ENCODE data around the gene NBEAL2. TPM values are rescaled to one million over a fixed set of nuclear protein-coding genes. Genes with fewer than 3 reads are reported as not detected.

Gene NBEAL2
- total and polyA plus RNA-seq, 10 of the 15 experiments (the other 5 are each of a cell fraction or from before 2014, with no cell fraction given) = 0.07 to 127 (median 29.4) TPM

DNA sequence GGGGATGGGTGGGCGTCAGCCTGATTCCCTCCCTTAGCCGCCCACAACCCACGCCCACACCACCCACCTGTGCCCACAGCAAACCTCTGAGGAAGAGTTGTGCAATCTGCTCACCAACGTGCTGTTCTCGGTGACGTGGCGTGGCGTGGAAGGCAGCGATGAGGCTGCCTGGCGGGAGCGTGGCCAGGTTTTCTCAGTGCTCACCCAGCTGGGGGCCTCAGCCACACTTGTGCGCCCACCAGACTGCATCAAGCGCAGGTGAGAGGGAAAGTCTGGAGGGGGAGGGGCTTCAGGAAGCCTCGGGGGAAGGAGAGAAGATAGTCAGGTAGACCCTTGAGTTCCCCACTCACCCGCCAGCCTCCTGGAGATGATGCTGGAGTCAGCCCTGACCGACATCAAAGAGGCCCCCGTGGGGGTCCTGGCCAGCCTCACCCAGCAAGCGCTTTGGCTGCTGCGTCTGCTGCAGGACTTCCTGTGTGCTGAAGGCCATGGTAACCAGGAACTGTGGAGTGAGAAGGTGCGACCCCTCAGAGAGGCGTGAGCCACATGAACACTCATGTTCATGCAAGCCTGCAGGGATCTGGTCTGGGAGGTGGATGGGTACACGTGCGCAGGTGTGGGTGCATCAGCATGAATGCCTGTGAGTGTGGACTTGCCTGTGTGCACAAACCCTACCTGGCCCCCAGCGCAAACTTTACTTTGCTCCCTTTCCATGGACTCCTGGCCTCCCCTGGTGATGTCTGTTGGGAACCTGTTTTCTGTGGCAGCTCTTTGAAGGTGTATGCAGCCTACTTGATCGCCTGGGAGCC is 21.7 kb downstream of the NBEAL2 start:
- ChIA-PET RAD21 (ENCODE audit: unreplicated experiment) (no interaction called here), CTCF (no interaction called here), SMC1A (ENCODE audit: uncharacterized antibody, unreplicated experiment) (no interaction called here), POLR2A (no interaction called here)
- Histone ChIP-seq H2AFZ (ENCODE audit: control insufficient read depth, low read depth, low read length) (no peak overlapping the region), H3K4me1 (ENCODE audit: control insufficient read depth, insufficient read depth, low read length) (no peaks in the 10 kb centered on the region), H3K27me3 (replicated peaks in 1 of 2; ENCODE audit: control insufficient read depth in 2 of 2, insufficient read depth in 2 of 2, low read length in 1 of 2) (no peaks in the 10 kb centered on the region), H3K9me3 (replicated peaks; ENCODE audit: control insufficient read depth, insufficient read depth, low read length) (no peaks in the 10 kb centered on the region), H3K36me3 (ENCODE audit: control insufficient read depth in 2 of 2, insufficient read depth in 2 of 2, low read length in 1 of 2) (peaks cover 22 to 51% of the 10 kb centered on the region in 2 experiments; a peak in 3 of 4 replicates), H3K4me3 (no peak overlapping the region), H3K9ac (ENCODE audit: control insufficient read depth, insufficient read depth, low read length) (no peak overlapping the region), H3K79me2 (ENCODE audit: control insufficient read depth, insufficient read depth, low read length) (no peaks in the 10 kb centered on the region), H3K4me2 (ENCODE audit: control insufficient read depth, insufficient read depth) (no peak overlapping the region), H3K27ac (ENCODE audit: control insufficient read depth, insufficient read depth) (no peak overlapping the region), H4K20me1 (ENCODE audit: control insufficient read depth, insufficient read depth) (no peaks in the 10 kb centered on the region)
- WGBS (ENCODE audit: insufficient coverage, insufficient replicate concordance, low lambda C conversion rate, missing lambda C conversion rate) = 92% methylated on average over 22 of the region's 25 CpGs
- no peak for FAIRE-seq
- intact Hi-C loops (cut with micrococcal nuclease; ENCODE audit: unreplicated experiment) = no loop called here
- in situ Hi-C loops (cut with MboI) = no loop called here
- BruUV-seq (replicated peaks) = no TSS peak
- no peak for ATAC-seq
- DNase-seq (ENCODE audit: low read depth, low spot score) = no peak
- no peak for TF ChIP-seq EP300 (IDR thresholded peaks at IDR 0.05; ENCODE audit: borderline replicate concordance in 1 of 2, control insufficient read depth in 1 of 2, low read depth in 2 of 2, low read length in 2 of 2)
- TF ChIP-seq GATAD2B (conservative IDR thresholded peaks at IDR 0.05; ENCODE audit: low read depth) = no peak
- no peak for TF ChIP-seq NFIC (IDR thresholded peaks at IDR 0.05; ENCODE audit: low read depth, low read length)
- TF ChIP-seq, protein P1, sequence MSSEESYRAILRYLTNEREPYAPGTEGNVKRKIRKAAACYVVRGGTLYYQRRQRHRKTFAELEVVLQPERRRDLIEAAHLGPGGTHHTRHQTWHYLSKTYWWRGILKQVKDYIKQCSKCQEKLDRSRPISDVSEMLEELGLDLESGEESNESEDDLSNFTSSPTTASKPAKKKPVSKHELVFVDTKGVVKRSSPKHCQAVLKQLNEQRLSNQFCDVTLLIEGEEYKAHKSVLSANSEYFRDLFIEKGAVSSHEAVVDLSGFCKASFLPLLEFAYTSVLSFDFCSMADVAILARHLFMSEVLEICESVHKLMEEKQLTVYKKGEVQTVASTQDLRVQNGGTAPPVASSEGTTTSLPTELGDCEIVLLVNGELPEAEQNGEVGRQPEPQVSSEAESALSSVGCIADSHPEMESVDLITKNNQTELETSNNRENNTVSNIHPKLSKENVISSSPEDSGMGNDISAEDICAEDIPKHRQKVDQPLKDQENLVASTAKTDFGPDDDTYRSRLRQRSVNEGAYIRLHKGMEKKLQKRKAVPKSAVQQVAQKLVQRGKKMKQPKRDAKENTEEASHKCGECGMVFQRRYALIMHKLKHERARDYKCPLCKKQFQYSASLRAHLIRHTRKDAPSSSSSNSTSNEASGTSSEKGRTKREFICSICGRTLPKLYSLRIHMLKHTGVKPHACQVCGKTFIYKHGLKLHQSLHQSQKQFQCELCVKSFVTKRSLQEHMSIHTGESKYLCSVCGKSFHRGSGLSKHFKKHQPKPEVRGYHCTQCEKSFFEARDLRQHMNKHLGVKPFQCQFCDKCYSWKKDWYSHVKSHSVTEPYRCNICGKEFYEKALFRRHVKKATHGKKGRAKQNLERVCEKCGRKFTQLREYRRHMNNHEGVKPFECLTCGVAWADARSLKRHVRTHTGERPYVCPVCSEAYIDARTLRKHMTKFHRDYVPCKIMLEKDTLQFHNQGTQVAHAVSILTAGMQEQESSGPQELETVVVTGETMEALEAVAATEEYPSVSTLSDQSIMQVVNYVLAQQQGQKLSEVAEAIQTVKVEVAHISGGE (CRISPR knock-in tag; IDR thresholded peaks at IDR 0.05) = no peak
- TF ChIP-seq, protein P2, sequence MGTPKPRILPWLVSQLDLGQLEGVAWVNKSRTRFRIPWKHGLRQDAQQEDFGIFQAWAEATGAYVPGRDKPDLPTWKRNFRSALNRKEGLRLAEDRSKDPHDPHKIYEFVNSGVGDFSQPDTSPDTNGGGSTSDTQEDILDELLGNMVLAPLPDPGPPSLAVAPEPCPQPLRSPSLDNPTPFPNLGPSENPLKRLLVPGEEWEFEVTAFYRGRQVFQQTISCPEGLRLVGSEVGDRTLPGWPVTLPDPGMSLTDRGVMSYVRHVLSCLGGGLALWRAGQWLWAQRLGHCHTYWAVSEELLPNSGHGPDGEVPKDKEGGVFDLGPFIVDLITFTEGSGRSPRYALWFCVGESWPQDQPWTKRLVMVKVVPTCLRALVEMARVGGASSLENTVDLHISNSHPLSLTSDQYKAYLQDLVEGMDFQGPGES (IDR thresholded peaks at IDR 0.05) = no peak
- no peak for TF ChIP-seq ZNF622 (IDR thresholded peaks at IDR 0.05)
- TF ChIP-seq, protein P3, sequence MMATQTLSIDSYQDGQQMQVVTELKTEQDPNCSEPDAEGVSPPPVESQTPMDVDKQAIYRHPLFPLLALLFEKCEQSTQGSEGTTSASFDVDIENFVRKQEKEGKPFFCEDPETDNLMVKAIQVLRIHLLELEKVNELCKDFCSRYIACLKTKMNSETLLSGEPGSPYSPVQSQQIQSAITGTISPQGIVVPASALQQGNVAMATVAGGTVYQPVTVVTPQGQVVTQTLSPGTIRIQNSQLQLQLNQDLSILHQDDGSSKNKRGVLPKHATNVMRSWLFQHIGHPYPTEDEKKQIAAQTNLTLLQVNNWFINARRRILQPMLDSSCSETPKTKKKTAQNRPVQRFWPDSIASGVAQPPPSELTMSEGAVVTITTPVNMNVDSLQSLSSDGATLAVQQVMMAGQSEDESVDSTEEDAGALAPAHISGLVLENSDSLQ (IDR thresholded peaks at IDR 0.05) = no peak
- no peak for TF ChIP-seq SREBF1 (IDR thresholded peaks at IDR 0.05; ENCODE audit: low read length)
- TF ChIP-seq, protein P4, sequence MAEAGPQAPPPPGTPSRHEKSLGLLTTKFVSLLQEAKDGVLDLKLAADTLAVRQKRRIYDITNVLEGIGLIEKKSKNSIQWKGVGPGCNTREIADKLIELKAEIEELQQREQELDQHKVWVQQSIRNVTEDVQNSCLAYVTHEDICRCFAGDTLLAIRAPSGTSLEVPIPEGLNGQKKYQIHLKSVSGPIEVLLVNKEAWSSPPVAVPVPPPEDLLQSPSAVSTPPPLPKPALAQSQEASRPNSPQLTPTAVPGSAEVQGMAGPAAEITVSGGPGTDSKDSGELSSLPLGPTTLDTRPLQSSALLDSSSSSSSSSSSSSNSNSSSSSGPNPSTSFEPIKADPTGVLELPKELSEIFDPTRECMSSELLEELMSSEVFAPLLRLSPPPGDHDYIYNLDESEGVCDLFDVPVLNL (IDR thresholded peaks at IDR 0.05; ENCODE audit: low read depth, low read length) = no peak
- TF ChIP-seq EED (IDR thresholded peaks at IDR 0.05; ENCODE audit: low read depth) = no peak
- TF ChIP-seq, protein P5, sequence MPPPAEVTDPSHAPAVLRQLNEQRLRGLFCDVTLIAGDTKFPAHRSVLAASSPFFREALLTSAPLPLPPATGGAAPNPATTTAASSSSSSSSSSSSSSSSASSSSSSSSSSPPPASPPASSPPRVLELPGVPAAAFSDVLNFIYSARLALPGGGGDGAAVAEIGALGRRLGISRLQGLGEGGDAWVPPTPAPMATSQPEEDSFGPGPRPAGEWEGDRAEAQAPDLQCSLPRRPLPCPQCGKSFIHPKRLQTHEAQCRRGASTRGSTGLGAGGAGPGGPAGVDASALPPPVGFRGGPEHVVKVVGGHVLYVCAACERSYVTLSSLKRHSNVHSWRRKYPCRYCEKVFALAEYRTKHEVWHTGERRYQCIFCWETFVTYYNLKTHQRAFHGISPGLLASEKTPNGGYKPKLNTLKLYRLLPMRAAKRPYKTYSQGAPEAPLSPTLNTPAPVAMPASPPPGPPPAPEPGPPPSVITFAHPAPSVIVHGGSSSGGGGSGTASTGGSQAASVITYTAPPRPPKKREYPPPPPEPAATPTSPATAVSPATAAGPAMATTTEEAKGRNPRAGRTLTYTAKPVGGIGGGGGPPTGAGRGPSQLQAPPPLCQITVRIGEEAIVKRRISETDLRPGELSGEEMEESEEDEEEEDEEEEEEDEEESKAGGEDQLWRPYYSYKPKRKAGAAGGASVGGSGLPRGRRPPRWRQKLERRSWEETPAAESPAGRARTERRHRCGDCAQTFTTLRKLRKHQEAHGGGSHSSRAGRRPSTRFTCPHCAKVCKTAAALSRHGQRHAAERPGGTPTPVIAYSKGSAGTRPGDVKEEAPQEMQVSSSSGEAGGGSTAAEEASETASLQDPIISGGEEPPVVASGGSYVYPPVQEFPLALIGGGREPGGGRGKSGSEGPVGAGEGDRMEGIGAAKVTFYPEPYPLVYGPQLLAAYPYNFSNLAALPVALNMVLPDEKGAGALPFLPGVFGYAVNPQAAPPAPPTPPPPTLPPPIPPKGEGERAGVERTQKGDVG (CRISPR knock-in tag; IDR thresholded peaks at IDR 0.05) = no peak
- TF ChIP-seq MEF2B (IDR thresholded peaks at IDR 0.05; ENCODE audit: partially characterized antibody, poor library complexity, severe bottlenecking) = no peak
- no peak for TF ChIP-seq POLR2A (IDR thresholded peaks at IDR 0.05; ENCODE audit: low read depth, low read length)

Data from GM12878 (cell line).